ENCODE data around the gene TAC3. TPM values are rescaled to one million over a fixed set of nuclear protein-coding genes. Genes with fewer than 3 reads are reported as not detected.
A peak's percentile ranks its signal among the peaks of the same experiment; 100 is the strongest.

The TAC3 gene
- total and polyA plus RNA-seq, 7 donors: 0.66 to 4.5 (median 4.0) TPM; not detected in 3

GRCh38 chr12:57006809-57007475 lies 9.4 kb downstream of the TAC3 start:
- Histone ChIP-seq H3K9me3 (no peaks in the 10 kb centered on the region), H3K36me3 (peaks cover 18 to 29% (median 24%) of the 10 kb centered on the region in 4 donors), H3K4me1 (peaks cover 0 to 47% (median 37%) of the 10 kb centered on the region in 4 donors), H3K4me3 (peak overlapping the region in 3 of 4 donors; percentile 91 to 98 (median 94)), H3K27ac (peak overlapping the region; percentile 54 to 94 (median 92)), H3K27me3 (no peaks in the 10 kb centered on the region)
- intact Hi-C loops (cut with DNase I): loop anchor here (5.0 to 10.0 kb wide), 3 partner anchors 105 to 362 kb away; partner anchors contain the start of genes ATP5F1B and STAT6
- TF ChIP-seq POLR2AphosphoS5 (IDR thresholded peaks at IDR 0.05): no peak
- TF ChIP-seq EP300 (IDR thresholded peaks at IDR 0.05): no peak
- no peak for TF ChIP-seq POLR2A (IDR thresholded peaks at IDR 0.05)
- TF ChIP-seq CTCF (IDR thresholded peaks at IDR 0.05): peak in 1 of 4 experiments; percentile 11
- 46 to 53% methylated on average over 10 of the region's 10 CpGs for WGBS, 2 donors
- DNase-seq: no peak

GRCh38 chr12:57005980-57006808 lies 10.1 kb downstream of the TAC3 start, which contains the start of gene ZBTB39:
ZBTB39 (minus strand) TSS chr12:57006546; CDS start chr12:57004917, 1,629 bp downstream.
- TF ChIP-seq EP300 (IDR thresholded peaks at IDR 0.05) (no peak), POLR2AphosphoS5 (IDR thresholded peaks at IDR 0.05) (no peak), POLR2A (IDR thresholded peaks at IDR 0.05) (no peak), CTCF (IDR thresholded peaks at IDR 0.05) (peak in 3 of 4 experiments; percentile 20 to 39 (median 29))
- no peaks in the 10 kb centered on the region for H3K27me3 ChIP-seq
- intact Hi-C loops (cut with DNase I): loop anchor here (5.0 to 10.0 kb wide), 3 partner anchors 106 to 361 kb away; partner anchors contain the start of genes ATP5F1B and STAT6
- peaks cover 18 to 36% (median 25%) of the 10 kb centered on the region in 4 donors for H3K36me3 ChIP-seq
- no peaks in the 10 kb centered on the region for H3K9me3 ChIP-seq
- H3K27ac ChIP-seq: peak within 1 kb of the TSS; percentile 81 to 94 (median 92)
- peak; percentile 72 for DNase-seq
- 1% methylated on average over 94 of the region's 94 CpGs for WGBS, 2 donors
- peak within 1 kb of the TSS; percentile 91 to 98 (median 94) for H3K4me3 ChIP-seq
- peaks cover 0 to 54% (median 41%) of the 10 kb centered on the region in 4 donors for H3K4me1 ChIP-seq

- Histone ChIP-seq H3K27me3 (no peaks in the 10 kb centered on the region), H3K27ac (no peak overlapping the region), H3K4me3 (no peak overlapping the region), H3K36me3 (peaks cover 20 to 52% (median 26%) of the 10 kb centered on the region in 4 donors), H3K9me3 (no peaks in the 10 kb centered on the region), H3K4me1 (peaks cover 0 to 58% (median 43%) of the 10 kb centered on the region in 4 donors)
- intact Hi-C loops (cut with DNase I): loop anchor here (5.0 to 10.0 kb wide), 3 partner anchors 108 to 360 kb away; partner anchors contain the start of genes ATP5F1B and STAT6
- TF ChIP-seq CTCF (IDR thresholded peaks at IDR 0.05) (no peak), POLR2A (IDR thresholded peaks at IDR 0.05) (no peak)
- WGBS, 2 donors: 88 to 90% methylated on average over 6 of the region's 6 CpGs
- no peak for DNase-seq
These were observed 11.7 kb downstream of the TAC3 start for GRCh38 chr12:57004651-57005050.

- H3K4me1 ChIP-seq: peaks cover 0 to 46% (median 33%) of the 10 kb centered on the region in 4 donors
- H3K36me3 ChIP-seq: peaks cover 20 to 63% (median 26%) of the 10 kb centered on the region in 4 donors
- intact Hi-C loops (cut with DNase I): loop anchor here (10.0 kb wide), 1 partner anchor 359 kb away; the partner anchor contains the start of gene ATP5F1B
- no peak overlapping the region for H3K4me3 ChIP-seq
- WGBS, 2 donors: 94 to 95% methylated on average over 13 of the region's 13 CpGs
- no peaks in the 10 kb centered on the region for H3K27me3 ChIP-seq
- no peak overlapping the region for H3K27ac ChIP-seq
- TF ChIP-seq POLR2AphosphoS5 (IDR thresholded peaks at IDR 0.05): no peak
- DNase-seq: peak; percentile 51
- no peaks in the 10 kb centered on the region for H3K9me3 ChIP-seq
These were observed 12.9 kb downstream of the TAC3 start for GRCh38 chr12:57003395-57003794.

Data from sigmoid colon (tissue), 7 donors.